ENCODE data around the gene UFC1.
A peak's percentile ranks its signal among the peaks of the same experiment; 100 is the strongest.
"Not testable (repeated sequence)": the region's sequence is repeated elsewhere in the genome, so short reads cannot be mapped to it uniquely, and the experiment has no call there.

The UFC1 gene

GRCh38 chr1:161153682-161154337 is at the start of gene UFC1:
Gene UFC1 (plus strand): TSS chr1:161153978. CDS start chr1:161153998, 20 bp downstream.
- DNase-seq: peak; percentile 91

- DNase-seq: no peak
These were observed 47.3 kb upstream of the UFC1 start for GRCh38 chr1:161106431-161106830.

GRCh38 chr1:161111117-161111516 is 42.7 kb upstream of the UFC1 start:
- no peak for DNase-seq

GRCh38 chr1:161111527-161111926 is 42.3 kb upstream of the UFC1 start:
- no peak for DNase-seq

GRCh38 chr1:161113915-161114314 is 39.9 kb upstream of the UFC1 start:
- DNase-seq: no peak

GRCh38 chr1:161114556-161114955 is 39.2 kb upstream of the UFC1 start:
- DNase-seq: no peak

- DNase-seq: no peak
These were observed 38.6 kb upstream of the UFC1 start for GRCh38 chr1:161115132-161115711.

GRCh38 chr1:161115961-161116360 is 37.8 kb upstream of the UFC1 start:
- DNase-seq: not testable (repeated sequence)

- DNase-seq: peak; percentile 67
These were observed 35.8 kb upstream of the UFC1 start, which contains the start of the genes NIT1 and PFDN2 for GRCh38 chr1:161117759-161118581. Gene NIT1 (plus strand): TSS chr1:161118105. CDS start chr1:161118177, 72 bp downstream. Gene PFDN2 (minus strand): TSS chr1:161118037. CDS start chr1:161118026, 11 bp downstream.

GRCh38 chr1:161119092-161119903 is 34.5 kb upstream of the UFC1 start:
- DNase-seq: no peak

GRCh38 chr1:161121042-161121650 is 32.6 kb upstream of the UFC1 start:
- DNase-seq: no peak

- no peak for DNase-seq
These were observed 31.9 kb upstream of the UFC1 start for GRCh38 chr1:161121834-161122233.

GRCh38 chr1:161122967-161123366 is 30.8 kb upstream of the UFC1 start:
- DNase-seq: no peak

GRCh38 chr1:161127649-161128048 is 26.1 kb upstream of the UFC1 start:
- DNase-seq: no peak

- DNase-seq: no peak
These were observed 25.0 kb upstream of the UFC1 start for GRCh38 chr1:161128591-161129420.

GRCh38 chr1:161130266-161130665 is 23.5 kb upstream of the UFC1 start:
- DNase-seq: no peak

GRCh38 chr1:161131523-161132409 is 22.0 kb upstream of the UFC1 start:
- no peak for DNase-seq

GRCh38 chr1:161132410-161133219 is 21.2 kb upstream of the UFC1 start, which contains the start of gene DEDD:
Gene DEDD (minus strand): TSS chr1:161132667. CDS start chr1:161124462, 8,205 bp downstream.
- peak; percentile 99 for DNase-seq

GRCh38 chr1:161133220-161133740 is 20.5 kb upstream of the UFC1 start:
- DNase-seq: no peak
